Metanephros (tissue), 1 donor: Measurements from ENCODE around the gene CTNNA1. TPM values are rescaled to one million over a fixed set of nuclear protein-coding genes. Genes with fewer than 3 reads are reported as not detected.

ENCODE experiments used
- total RNA-seq: library from RNA; depleted of rRNA; stranded (reverse); fragments of >200 nt; gene quantifications from one replicate; pipeline ENCODE4 v1.2.3, GENCODE V29; 2014

Gene CTNNA1
- 379 TPM for total RNA-seq

GRCh38 chr5:138752951-138753793, at the start of gene CTNNA1:
CTNNA1 (plus strand) TSS chr5:138753425; CDS start chr5:138781925, 28,500 bp downstream.

GRCh38 chr5:138874771-138875551, 121.7 kb downstream of the CTNNA1 start, which contains the start of gene LRRTM2:
LRRTM2 (minus strand) TSS chr5:138875335; CDS start chr5:138874911, 424 bp downstream.

Other genes with a start within 250 kb of the CTNNA1 start
- gene ETF1, start 210.2 kb upstream of the CTNNA1 start, total RNA-seq, result 50.7 TPM
- 275 TPM for gene HSPA9, start 178.0 kb upstream of the CTNNA1 start, total RNA-seq
- 3.6 TPM for gene LRRTM2, start 121.9 kb downstream of the CTNNA1 start, total RNA-seq